ENCODE results near the gene DOCK3.

DNA sequence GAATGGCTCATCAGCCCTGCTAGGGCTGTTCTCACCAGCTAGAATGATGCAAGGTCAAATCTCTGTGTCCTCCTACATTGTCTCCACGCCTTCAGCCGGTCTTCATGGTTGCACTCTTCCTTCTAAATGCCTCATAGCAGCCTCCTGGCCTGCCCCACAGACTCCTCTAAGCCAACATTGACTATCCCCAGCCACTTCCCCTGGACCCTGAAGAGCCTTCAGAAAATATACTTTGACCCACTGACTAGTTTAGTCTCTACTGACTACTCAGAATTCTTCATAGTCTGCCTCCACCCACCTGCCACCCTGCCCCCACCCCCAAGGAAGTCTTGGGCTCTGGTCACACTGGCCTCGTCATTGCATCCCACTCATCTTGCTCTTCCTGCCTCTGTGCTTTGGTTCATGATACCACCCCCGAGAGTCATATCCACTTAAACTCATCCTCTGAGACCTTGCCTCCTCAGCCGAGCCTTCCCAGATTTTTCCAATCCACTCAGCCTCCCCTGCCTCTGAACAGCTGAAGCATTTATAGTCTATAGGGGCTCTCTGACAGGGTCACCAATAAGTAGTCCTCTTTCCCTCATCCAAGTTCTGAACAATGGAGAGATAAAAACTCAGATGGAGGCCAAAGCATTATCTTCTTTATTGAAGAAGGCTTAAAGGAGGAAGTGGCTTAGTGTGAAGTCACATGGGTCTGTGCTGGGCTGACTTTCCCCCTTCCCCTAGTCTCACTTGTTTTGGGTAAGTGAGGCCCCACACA is 9.5 kb upstream of the DOCK3 start:
- no peak for TF ChIP-seq FOXK1 (CRISPR knock-in tag; IDR thresholded peaks at IDR 0.05)
- TF ChIP-seq, protein P1, sequence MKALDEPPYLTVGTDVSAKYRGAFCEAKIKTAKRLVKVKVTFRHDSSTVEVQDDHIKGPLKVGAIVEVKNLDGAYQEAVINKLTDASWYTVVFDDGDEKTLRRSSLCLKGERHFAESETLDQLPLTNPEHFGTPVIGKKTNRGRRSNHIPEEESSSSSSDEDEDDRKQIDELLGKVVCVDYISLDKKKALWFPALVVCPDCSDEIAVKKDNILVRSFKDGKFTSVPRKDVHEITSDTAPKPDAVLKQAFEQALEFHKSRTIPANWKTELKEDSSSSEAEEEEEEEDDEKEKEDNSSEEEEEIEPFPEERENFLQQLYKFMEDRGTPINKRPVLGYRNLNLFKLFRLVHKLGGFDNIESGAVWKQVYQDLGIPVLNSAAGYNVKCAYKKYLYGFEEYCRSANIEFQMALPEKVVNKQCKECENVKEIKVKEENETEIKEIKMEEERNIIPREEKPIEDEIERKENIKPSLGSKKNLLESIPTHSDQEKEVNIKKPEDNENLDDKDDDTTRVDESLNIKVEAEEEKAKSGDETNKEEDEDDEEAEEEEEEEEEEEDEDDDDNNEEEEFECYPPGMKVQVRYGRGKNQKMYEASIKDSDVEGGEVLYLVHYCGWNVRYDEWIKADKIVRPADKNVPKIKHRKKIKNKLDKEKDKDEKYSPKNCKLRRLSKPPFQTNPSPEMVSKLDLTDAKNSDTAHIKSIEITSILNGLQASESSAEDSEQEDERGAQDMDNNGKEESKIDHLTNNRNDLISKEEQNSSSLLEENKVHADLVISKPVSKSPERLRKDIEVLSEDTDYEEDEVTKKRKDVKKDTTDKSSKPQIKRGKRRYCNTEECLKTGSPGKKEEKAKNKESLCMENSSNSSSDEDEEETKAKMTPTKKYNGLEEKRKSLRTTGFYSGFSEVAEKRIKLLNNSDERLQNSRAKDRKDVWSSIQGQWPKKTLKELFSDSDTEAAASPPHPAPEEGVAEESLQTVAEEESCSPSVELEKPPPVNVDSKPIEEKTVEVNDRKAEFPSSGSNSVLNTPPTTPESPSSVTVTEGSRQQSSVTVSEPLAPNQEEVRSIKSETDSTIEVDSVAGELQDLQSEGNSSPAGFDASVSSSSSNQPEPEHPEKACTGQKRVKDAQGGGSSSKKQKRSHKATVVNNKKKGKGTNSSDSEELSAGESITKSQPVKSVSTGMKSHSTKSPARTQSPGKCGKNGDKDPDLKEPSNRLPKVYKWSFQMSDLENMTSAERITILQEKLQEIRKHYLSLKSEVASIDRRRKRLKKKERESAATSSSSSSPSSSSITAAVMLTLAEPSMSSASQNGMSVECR (CRISPR knock-in tag; IDR thresholded peaks at IDR 0.05; ENCODE audit: borderline replicate concordance) = no peak
- TF ChIP-seq, protein P2, sequence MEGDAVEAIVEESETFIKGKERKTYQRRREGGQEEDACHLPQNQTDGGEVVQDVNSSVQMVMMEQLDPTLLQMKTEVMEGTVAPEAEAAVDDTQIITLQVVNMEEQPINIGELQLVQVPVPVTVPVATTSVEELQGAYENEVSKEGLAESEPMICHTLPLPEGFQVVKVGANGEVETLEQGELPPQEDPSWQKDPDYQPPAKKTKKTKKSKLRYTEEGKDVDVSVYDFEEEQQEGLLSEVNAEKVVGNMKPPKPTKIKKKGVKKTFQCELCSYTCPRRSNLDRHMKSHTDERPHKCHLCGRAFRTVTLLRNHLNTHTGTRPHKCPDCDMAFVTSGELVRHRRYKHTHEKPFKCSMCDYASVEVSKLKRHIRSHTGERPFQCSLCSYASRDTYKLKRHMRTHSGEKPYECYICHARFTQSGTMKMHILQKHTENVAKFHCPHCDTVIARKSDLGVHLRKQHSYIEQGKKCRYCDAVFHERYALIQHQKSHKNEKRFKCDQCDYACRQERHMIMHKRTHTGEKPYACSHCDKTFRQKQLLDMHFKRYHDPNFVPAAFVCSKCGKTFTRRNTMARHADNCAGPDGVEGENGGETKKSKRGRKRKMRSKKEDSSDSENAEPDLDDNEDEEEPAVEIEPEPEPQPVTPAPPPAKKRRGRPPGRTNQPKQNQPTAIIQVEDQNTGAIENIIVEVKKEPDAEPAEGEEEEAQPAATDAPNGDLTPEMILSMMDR (IDR thresholded peaks at IDR 0.05) = no peak
- no peak for TF ChIP-seq FOXP1 (CRISPR knock-in tag; IDR thresholded peaks at IDR 0.05; ENCODE audit: borderline replicate concordance)
- TF ChIP-seq, protein P3, sequence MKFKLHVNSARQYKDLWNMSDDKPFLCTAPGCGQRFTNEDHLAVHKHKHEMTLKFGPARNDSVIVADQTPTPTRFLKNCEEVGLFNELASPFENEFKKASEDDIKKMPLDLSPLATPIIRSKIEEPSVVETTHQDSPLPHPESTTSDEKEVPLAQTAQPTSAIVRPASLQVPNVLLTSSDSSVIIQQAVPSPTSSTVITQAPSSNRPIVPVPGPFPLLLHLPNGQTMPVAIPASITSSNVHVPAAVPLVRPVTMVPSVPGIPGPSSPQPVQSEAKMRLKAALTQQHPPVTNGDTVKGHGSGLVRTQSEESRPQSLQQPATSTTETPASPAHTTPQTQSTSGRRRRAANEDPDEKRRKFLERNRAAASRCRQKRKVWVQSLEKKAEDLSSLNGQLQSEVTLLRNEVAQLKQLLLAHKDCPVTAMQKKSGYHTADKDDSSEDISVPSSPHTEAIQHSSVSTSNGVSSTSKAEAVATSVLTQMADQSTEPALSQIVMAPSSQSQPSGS (CRISPR knock-in tag; IDR thresholded peaks at IDR 0.05; ENCODE audit: borderline replicate concordance, low read depth) = no peak
- no peak for TF ChIP-seq ATF1 (CRISPR knock-in tag; IDR thresholded peaks at IDR 0.05)
- TF ChIP-seq, protein P4, sequence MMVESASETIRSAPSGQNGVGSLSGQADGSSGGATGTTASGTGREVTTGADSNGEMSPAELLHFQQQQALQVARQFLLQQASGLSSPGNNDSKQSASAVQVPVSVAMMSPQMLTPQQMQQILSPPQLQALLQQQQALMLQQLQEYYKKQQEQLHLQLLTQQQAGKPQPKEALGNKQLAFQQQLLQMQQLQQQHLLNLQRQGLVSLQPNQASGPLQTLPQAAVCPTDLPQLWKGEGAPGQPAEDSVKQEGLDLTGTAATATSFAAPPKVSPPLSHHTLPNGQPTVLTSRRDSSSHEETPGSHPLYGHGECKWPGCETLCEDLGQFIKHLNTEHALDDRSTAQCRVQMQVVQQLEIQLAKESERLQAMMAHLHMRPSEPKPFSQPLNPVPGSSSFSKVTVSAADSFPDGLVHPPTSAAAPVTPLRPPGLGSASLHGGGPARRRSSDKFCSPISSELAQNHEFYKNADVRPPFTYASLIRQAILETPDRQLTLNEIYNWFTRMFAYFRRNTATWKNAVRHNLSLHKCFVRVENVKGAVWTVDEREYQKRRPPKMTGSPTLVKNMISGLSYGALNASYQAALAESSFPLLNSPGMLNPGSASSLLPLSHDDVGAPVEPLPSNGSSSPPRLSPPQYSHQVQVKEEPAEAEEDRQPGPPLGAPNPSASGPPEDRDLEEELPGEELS (CRISPR knock-in tag; IDR thresholded peaks at IDR 0.05) = no peak
- TF ChIP-seq JUN (CRISPR knock-in tag; IDR thresholded peaks at IDR 0.05) = no peak
- TF ChIP-seq NR1H2 (CRISPR knock-in tag; IDR thresholded peaks at IDR 0.05) = no peak
- TF ChIP-seq, protein P5, sequence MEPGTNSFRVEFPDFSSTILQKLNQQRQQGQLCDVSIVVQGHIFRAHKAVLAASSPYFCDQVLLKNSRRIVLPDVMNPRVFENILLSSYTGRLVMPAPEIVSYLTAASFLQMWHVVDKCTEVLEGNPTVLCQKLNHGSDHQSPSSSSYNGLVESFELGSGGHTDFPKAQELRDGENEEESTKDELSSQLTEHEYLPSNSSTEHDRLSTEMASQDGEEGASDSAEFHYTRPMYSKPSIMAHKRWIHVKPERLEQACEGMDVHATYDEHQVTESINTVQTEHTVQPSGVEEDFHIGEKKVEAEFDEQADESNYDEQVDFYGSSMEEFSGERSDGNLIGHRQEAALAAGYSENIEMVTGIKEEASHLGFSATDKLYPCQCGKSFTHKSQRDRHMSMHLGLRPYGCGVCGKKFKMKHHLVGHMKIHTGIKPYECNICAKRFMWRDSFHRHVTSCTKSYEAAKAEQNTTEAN (CRISPR knock-in tag; IDR thresholded peaks at IDR 0.05) = no peak
- TF ChIP-seq ESRRA (CRISPR knock-in tag; IDR thresholded peaks at IDR 0.05; ENCODE audit: borderline replicate concordance) = no peak

All from WTC11 (cell line).